Neural progenitor cell (in vitro differentiated cells): Measurements from ENCODE around the gene RAPGEF6. TPM values are rescaled to one million over a fixed set of nuclear protein-coding genes. Genes with fewer than 3 reads are reported as not detected.

ENCODE experiments used
- DNase-seq: peaks from one replicate; pipeline ENCODE4 v3.0.0-alpha.2; 2016; ENCODE audit warnings: low spot score
- H2AFZ ChIP-seq: fragments of 200-600 bp; sonication (generic); replicated peaks from 2 replicates; pipeline ENCODE4 v1.6.1; 2016; ENCODE audit warnings: antibody characterized with exemption
- H3F3A ChIP-seq: fragments of 200-600 bp; sonication (generic); 2 replicates; pipeline ENCODE4 v1.6.1; 2016; ENCODE audit warnings: antibody characterized with exemption, low read depth
- H3K27ac ChIP-seq: fragments of 200-600 bp; sonication (generic); 2 replicates; pipeline ENCODE4 v1.5.1; 2016; ENCODE audit warnings: mild to moderate bottlenecking
- H3K27me3 ChIP-seq: fragments of 200-600 bp; sonication (generic); 2 replicates; pipeline ENCODE4 v1.6.1; 2016; ENCODE audit warnings: mild to moderate bottlenecking, moderate library complexity
- H3K36me3 ChIP-seq: fragments of 200-600 bp; sonication (generic); 2 replicates; pipeline ENCODE4 v1.5.1; 2016
- H3K4me1 ChIP-seq: fragments of 200-600 bp; sonication (generic); 2 replicates; pipeline ENCODE4 v1.6.1; 2016; ENCODE audit warnings: mixed run types
- H3K4me2 ChIP-seq: fragments of 200-600 bp; sonication (generic); 2 replicates; pipeline ENCODE4 v1.6.1; 2016
- H3K4me3 ChIP-seq: fragments of 200-600 bp; sonication (generic); 2 replicates; pipeline ENCODE4 v1.5.1; 2016
- H3K79me2 ChIP-seq: fragments of 200-600 bp; sonication (generic); 2 replicates; pipeline ENCODE4 v1.6.1; 2016; ENCODE audit warnings: low read depth
- H3K9ac ChIP-seq: fragments of 200-600 bp; sonication (generic); 2 replicates; pipeline ENCODE4 v1.6.1; 2016
- H3K9me3 ChIP-seq: fragments of 200-600 bp; sonication (generic); 2 replicates; pipeline ENCODE4 v1.5.1; 2016; ENCODE audit warnings: low read depth
- H4K20me1 ChIP-seq: fragments of 200-600 bp; sonication (generic); 2 replicates; pipeline ENCODE4 v1.6.1; 2016; ENCODE audit warnings: low read depth
- H3K27ac Mint-ChIP-seq: 3 replicates; pipeline ENCODE4 v1.8.0; 2021; ENCODE audit warnings: mixed read lengths
- H3K27me3 Mint-ChIP-seq: 2 replicates; pipeline ENCODE4 v1.8.0; 2022; ENCODE audit warnings: low read depth, mild to moderate bottlenecking, inconsistent platforms, moderate library complexity, mixed read lengths; ENCODE audit not compliant: insufficient read depth
- H3K36me3 Mint-ChIP-seq: 3 replicates; pipeline ENCODE4 v1.8.0; 2021; ENCODE audit warnings: mixed read lengths
- H3K4me1 Mint-ChIP-seq: 3 replicates; pipeline ENCODE4 v1.8.0; 2021; ENCODE audit warnings: mixed read lengths
- H3K4me3 Mint-ChIP-seq: 3 replicates; pipeline ENCODE4 v1.8.0; 2021; ENCODE audit warnings: mild to moderate bottlenecking, moderate library complexity, mixed read lengths
- H3K9me3 Mint-ChIP-seq: 3 replicates; pipeline ENCODE4 v1.8.0; 2020; ENCODE audit warnings: mixed read lengths
- EZH2 ChIP-seq: fragments of 200-600 bp; sonication (generic); IDR thresholded peaks from 2 replicates; pipeline ENCODE4 v1.6.1; 2017; ENCODE audit warnings: antibody characterized with exemption, mild to moderate bottlenecking, moderate library complexity
- EZH2phosphoT487 ChIP-seq: fragments of 200-600 bp; sonication (generic); IDR thresholded peaks from 2 replicates; pipeline ENCODE4 v1.6.1; 2017; ENCODE audit warnings: antibody characterized with exemption
- total RNA-seq: library from RNA; depleted of rRNA; stranded (reverse); fragments of >200 nt; gene quantifications from 2 replicates; pipeline ENCODE4 v1.2.3, GENCODE V29; 2015; ENCODE audit warnings: low replicate concordance
- TF ChIP-seq, protein P1 (sequence below): fragments of 200-600 bp; sonication (generic); IDR thresholded peaks from 2 replicates; pipeline ENCODE4 v1.5.1; 2017; ENCODE audit warnings: antibody characterized with exemption, mild to moderate bottlenecking

RAPGEF6 gene
- total RNA-seq, 1 donor from 2014 or later, result 18.1 TPM

DNA sequence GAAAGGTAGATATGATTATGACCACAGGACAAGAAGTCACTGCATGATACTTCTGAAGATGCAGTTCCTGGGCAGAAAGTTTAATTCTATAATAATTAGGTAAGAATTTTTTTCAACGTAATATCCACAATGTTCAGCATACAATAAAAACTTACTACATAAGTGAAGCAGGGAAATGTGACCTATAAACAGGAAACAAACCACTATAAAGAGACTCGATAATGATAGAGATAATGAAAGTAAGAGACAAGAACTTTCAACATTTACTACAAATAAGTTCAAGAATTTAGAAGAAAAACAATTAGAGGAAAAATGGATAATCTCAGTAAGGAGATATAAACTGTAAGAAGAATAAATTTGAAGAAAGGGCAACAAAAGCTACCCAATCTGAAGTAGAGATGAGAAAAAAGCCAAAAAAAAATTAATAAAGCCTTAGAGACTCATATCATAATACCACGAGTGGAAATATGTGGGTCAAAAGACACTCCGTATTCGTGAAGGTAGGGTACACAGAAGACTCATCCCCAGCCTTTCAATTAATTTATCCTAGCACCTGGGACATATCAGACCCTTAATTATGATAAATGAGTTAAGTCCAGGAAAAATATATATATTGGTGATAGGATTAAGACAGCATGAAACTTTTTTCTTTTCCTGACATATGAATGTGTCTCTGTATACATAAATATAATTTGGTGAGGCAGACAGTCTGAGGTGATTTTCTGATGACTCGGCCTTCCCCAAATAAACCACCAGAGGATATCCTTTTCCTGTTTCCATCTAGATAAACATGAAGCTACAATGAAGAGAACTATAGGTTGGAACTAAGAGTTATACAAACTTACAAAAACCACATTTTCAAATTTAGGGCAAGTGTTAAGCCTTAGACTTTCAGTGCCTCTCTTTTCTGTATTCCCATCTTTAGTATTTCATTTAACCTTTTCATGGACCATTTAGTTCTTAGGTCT, 120.4 kb downstream of the RAPGEF6 start:
- Histone ChIP-seq H3K4me1 (peaks cover 25% of the 10 kb centered on the region), H2AFZ (no peak overlapping the region), H3K79me2 (no peaks in the 10 kb centered on the region), H3K4me2 (no peak overlapping the region), H3K4me3 (no peak overlapping the region), H3K27me3 (no peaks in the 10 kb centered on the region), H3F3A (peaks cover 29% of the 10 kb centered on the region), H3K9ac (no peak overlapping the region), H4K20me1 (peaks cover 5% of the 10 kb centered on the region), H3K36me3 (no peaks in the 10 kb centered on the region), H3K27ac (no peak overlapping the region), H3K9me3 (no peaks in the 10 kb centered on the region)
- H3K36me3 Mint-ChIP-seq, result peaks cover 12% of the 10 kb centered on the region
- H3K4me1 Mint-ChIP-seq, result peaks cover 9% of the 10 kb centered on the region
- no peak overlapping the region for H3K27ac Mint-ChIP-seq
- H3K9me3 Mint-ChIP-seq, result no peaks in the 10 kb centered on the region
- TF ChIP-seq EZH2phosphoT487 (no peak), EZH2 (no peak)
- TF ChIP-seq, protein P1, sequence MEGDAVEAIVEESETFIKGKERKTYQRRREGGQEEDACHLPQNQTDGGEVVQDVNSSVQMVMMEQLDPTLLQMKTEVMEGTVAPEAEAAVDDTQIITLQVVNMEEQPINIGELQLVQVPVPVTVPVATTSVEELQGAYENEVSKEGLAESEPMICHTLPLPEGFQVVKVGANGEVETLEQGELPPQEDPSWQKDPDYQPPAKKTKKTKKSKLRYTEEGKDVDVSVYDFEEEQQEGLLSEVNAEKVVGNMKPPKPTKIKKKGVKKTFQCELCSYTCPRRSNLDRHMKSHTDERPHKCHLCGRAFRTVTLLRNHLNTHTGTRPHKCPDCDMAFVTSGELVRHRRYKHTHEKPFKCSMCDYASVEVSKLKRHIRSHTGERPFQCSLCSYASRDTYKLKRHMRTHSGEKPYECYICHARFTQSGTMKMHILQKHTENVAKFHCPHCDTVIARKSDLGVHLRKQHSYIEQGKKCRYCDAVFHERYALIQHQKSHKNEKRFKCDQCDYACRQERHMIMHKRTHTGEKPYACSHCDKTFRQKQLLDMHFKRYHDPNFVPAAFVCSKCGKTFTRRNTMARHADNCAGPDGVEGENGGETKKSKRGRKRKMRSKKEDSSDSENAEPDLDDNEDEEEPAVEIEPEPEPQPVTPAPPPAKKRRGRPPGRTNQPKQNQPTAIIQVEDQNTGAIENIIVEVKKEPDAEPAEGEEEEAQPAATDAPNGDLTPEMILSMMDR, result no peak
- DNase-seq, result no peak
- H3K27me3 Mint-ChIP-seq, result no peaks in the 10 kb centered on the region
- no peak overlapping the region for H3K4me3 Mint-ChIP-seq

DNA sequence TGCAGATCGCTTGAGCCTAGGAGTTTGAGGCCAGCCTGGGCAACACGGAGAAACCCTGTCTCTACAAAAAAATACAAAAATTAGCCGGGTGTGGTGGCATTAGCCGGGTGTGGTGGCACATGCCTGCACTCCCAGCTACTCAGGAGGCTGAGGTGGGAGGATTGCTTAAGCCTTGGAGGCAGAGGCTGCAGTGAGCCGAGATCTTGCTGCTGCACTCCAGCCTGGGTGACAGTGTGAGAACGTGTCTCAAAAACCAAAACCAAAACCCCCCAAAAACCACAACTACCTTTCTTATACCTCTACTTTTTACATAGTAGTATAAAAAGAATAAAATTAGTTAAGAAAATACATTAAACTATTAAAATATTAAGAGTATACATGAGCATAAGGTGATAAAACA, 121.2 kb downstream of the RAPGEF6 start:
- Mint-ChIP-seq H3K27ac (no peak overlapping the region), H3K4me1 (peaks cover 9% of the 10 kb centered on the region), H3K4me3 (no peak overlapping the region), H3K9me3 (no peaks in the 10 kb centered on the region), H3K27me3 (no peaks in the 10 kb centered on the region), H3K36me3 (peaks cover 11% of the 10 kb centered on the region)
- Histone ChIP-seq H3K79me2 (no peaks in the 10 kb centered on the region), H3K4me1 (peaks cover 25% of the 10 kb centered on the region), H3K27me3 (no peaks in the 10 kb centered on the region), H3K9ac (no peak overlapping the region), H2AFZ (no peak overlapping the region), H3K27ac (no peak overlapping the region), H3K4me2 (no peak overlapping the region), H4K20me1 (peaks cover 5% of the 10 kb centered on the region), H3F3A (peaks cover 29% of the 10 kb centered on the region), H3K9me3 (no peaks in the 10 kb centered on the region), H3K4me3 (no peak overlapping the region), H3K36me3 (no peaks in the 10 kb centered on the region)
- TF ChIP-seq EZH2 (no peak), EZH2phosphoT487 (no peak)
- TF ChIP-seq, protein P1, result no peak
- DNase-seq, result no peak

DNA sequence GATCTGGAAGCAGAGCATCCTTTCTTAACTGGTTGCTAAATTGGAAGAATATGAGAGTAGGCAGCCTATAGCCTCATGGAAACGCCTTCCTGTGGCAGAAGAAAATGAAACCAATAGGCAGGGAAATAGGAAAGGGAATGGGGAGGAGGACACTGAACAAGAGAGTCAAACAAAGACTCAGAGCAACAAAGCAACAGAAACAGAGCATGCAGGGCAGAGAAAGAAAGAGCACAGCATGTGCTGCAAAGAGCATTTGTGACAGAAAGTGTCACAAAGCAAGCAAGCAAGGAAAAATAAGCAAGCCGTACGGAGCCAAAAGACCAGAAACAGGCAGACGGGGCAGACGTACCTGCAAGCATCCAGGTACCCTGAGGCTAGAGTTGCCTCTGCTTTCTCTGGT, 123.1 kb downstream of the RAPGEF6 start:
- H3K9me3 ChIP-seq, result no peaks in the 10 kb centered on the region
- no peaks in the 10 kb centered on the region for H3K36me3 ChIP-seq
- Mint-ChIP-seq H3K36me3 (peaks cover 11% of the 10 kb centered on the region), H3K9me3 (no peaks in the 10 kb centered on the region), H3K27me3 (no peaks in the 10 kb centered on the region), H3K27ac (no peak overlapping the region), H3K4me1 (peaks cover 9% of the 10 kb centered on the region), H3K4me3 (no peak overlapping the region)
- peak overlapping the region; percentile 75 for H3K4me2 ChIP-seq
- no peaks in the 10 kb centered on the region for H3K79me2 ChIP-seq
- H2AFZ ChIP-seq, result peak overlapping the region; percentile 32
- peak overlapping the region; percentile 71 for H3K27ac ChIP-seq
- TF ChIP-seq, protein P1, result no peak
- TF ChIP-seq EZH2 (no peak), EZH2phosphoT487 (no peak)
- H3K9ac ChIP-seq, result no peak overlapping the region
- peak overlapping the region; percentile 35 for H3K4me3 ChIP-seq
- DNase-seq, result peak; percentile 62
- H3F3A ChIP-seq, result peaks cover 29% of the 10 kb centered on the region
- H3K27me3 ChIP-seq, result no peaks in the 10 kb centered on the region
- peaks cover 5% of the 10 kb centered on the region for H4K20me1 ChIP-seq
- H3K4me1 ChIP-seq, result peaks cover 25% of the 10 kb centered on the region
